ENCODE data around the gene URI1.
"Not testable (repeated sequence)": the region's sequence is repeated elsewhere in the genome, so short reads cannot be mapped to it uniquely, and the experiment has no call there.

URI1 gene

GRCh38 chr19:29941828-29942403, at the start of gene URI1:
Gene URI1, plus strand, starts transcription at chr19:29942239. Its CDS starts 309 bp downstream, at chr19:29942548.
- in situ Hi-C loops (cut with MboI; ENCODE audit: low sequenced_read_pairs) = no loop called here

GRCh38 chr19:29893606-29894284, 48.3 kb upstream of the URI1 start:
- in situ Hi-C loops (cut with MboI; ENCODE audit: low sequenced_read_pairs) = no loop called here

- in situ Hi-C loops (cut with MboI; ENCODE audit: low sequenced_read_pairs) = no loop called here
These were observed 45.2 kb upstream of the URI1 start for GRCh38 chr19:29896802-29897201.

GRCh38 chr19:29897466-29897865, 44.6 kb upstream of the URI1 start:
- in situ Hi-C loops (cut with MboI; ENCODE audit: low sequenced_read_pairs) = no loop called here

GRCh38 chr19:29904017-29904416, 38.0 kb upstream of the URI1 start:
- in situ Hi-C loops (cut with MboI; ENCODE audit: low sequenced_read_pairs) = no loop called here

GRCh38 chr19:29908963-29909944, 32.8 kb upstream of the URI1 start:
- in situ Hi-C loops (cut with MboI; ENCODE audit: low sequenced_read_pairs) = no loop called here

GRCh38 chr19:29914933-29915332, 27.1 kb upstream of the URI1 start:
- in situ Hi-C loops (cut with MboI; ENCODE audit: low sequenced_read_pairs) = no loop called here

- in situ Hi-C loops (cut with MboI; ENCODE audit: low sequenced_read_pairs) = not testable (repeated sequence)
These were observed 26.2 kb upstream of the URI1 start for GRCh38 chr19:29915832-29916231.

- in situ Hi-C loops (cut with MboI; ENCODE audit: low sequenced_read_pairs) = no loop called here
These were observed 24.1 kb upstream of the URI1 start for GRCh38 chr19:29917911-29918310.

GRCh38 chr19:29918891-29919290, 23.1 kb upstream of the URI1 start:
- in situ Hi-C loops (cut with MboI; ENCODE audit: low sequenced_read_pairs) = no loop called here

GRCh38 chr19:29922972-29923371, 19.1 kb upstream of the URI1 start:
- in situ Hi-C loops (cut with MboI; ENCODE audit: low sequenced_read_pairs) = no loop called here

- in situ Hi-C loops (cut with MboI; ENCODE audit: low sequenced_read_pairs) = no loop called here
These were observed 18.4 kb upstream of the URI1 start for GRCh38 chr19:29923653-29924052.

- in situ Hi-C loops (cut with MboI; ENCODE audit: low sequenced_read_pairs) = no loop called here
These were observed 16.0 kb upstream of the URI1 start for GRCh38 chr19:29926031-29926430.

GRCh38 chr19:29926801-29927200, 15.2 kb upstream of the URI1 start:
- in situ Hi-C loops (cut with MboI; ENCODE audit: low sequenced_read_pairs) = no loop called here

- in situ Hi-C loops (cut with MboI; ENCODE audit: low sequenced_read_pairs) = no loop called here
These were observed 14.0 kb upstream of the URI1 start for GRCh38 chr19:29927944-29928625.

GRCh38 chr19:29928831-29929230, 13.2 kb upstream of the URI1 start:
- in situ Hi-C loops (cut with MboI; ENCODE audit: low sequenced_read_pairs) = no loop called here

GRCh38 chr19:29934257-29934656, 7.8 kb upstream of the URI1 start:
- in situ Hi-C loops (cut with MboI; ENCODE audit: low sequenced_read_pairs) = no loop called here

- in situ Hi-C loops (cut with MboI; ENCODE audit: low sequenced_read_pairs) = no loop called here
These were observed 7.3 kb upstream of the URI1 start for GRCh38 chr19:29934781-29935180.

GRCh38 chr19:29936409-29936808, 5.6 kb upstream of the URI1 start:
- in situ Hi-C loops (cut with MboI; ENCODE audit: low sequenced_read_pairs) = no loop called here

- in situ Hi-C loops (cut with MboI; ENCODE audit: low sequenced_read_pairs) = no loop called here
These were observed 2.4 kb upstream of the URI1 start for GRCh38 chr19:29939628-29940027.

- in situ Hi-C loops (cut with MboI; ENCODE audit: low sequenced_read_pairs) = no loop called here
These were observed 961 bp upstream of the URI1 start for GRCh38 chr19:29940971-29941585.
